ENCODE results near the gene ST6GALNAC6.
"Not testable (repeated sequence)": the region's sequence is repeated elsewhere in the genome, so short reads cannot be mapped to it uniquely, and the experiment has no call there.

ST6GALNAC6 gene

DNA sequence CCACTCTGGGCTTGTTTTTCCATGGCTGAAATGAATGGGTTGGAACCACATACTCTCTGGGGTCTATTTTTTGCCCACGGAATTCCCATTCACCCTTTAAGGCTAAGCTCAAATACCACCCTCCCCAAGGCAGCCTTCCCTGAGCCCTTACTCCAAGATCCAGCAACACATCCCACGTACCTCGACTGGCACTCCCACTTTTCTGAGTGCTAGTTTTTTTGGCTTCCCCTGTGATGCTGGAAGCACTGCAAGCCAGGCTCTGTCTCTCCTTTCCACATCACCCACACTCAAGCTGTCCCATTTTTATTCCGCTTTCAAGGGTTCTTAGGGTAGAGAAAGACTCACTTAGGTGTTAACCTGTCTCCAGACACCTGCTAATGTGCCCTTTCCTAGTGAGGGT, 6.0 kb downstream of the ST6GALNAC6 start:
- no peak for DNase-seq (ENCODE audit: low read depth in 3 of 3)

DNA sequence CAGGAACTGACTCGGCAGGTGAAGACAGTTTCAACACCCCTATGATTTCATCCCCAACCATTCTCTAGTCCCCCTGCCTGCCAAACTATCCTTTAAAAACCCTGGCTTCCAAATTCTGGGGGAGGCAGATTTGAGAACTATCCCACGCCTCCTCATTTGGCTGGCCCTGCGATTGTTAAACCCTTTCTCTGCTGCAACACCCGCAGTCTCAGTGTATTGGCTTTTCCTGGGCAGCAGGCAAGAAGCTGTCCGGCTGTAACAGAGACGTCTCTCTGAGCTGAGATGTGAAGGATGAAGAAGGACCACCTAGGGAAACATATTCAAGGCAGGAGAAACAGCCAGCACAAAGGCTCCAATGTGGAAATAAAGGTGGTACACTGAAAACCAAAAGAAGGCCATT, 6.6 kb downstream of the ST6GALNAC6 start:
- no peak for DNase-seq (ENCODE audit: low read depth in 3 of 3)

DNA sequence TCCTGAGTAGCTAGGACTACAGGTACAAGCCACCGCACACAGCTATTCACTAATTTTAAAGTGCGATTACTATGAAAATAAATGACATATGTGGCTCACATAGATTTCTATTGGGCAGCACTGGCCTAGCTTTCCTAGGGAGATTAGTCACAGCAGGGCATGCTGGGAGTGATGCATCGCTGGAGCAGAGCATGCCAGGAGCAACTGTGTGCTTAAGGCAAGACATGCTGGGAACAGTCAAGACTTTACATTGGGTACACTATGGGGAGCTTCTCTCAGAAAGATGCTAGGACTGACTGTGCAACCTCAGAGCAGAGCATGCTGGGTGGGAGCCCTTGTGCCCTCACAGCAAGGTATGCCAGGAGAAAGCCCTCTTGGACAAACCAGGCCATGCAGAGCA, 9.3 kb downstream of the ST6GALNAC6 start:
- no peak for DNase-seq (ENCODE audit: low read depth in 3 of 3)

DNA sequence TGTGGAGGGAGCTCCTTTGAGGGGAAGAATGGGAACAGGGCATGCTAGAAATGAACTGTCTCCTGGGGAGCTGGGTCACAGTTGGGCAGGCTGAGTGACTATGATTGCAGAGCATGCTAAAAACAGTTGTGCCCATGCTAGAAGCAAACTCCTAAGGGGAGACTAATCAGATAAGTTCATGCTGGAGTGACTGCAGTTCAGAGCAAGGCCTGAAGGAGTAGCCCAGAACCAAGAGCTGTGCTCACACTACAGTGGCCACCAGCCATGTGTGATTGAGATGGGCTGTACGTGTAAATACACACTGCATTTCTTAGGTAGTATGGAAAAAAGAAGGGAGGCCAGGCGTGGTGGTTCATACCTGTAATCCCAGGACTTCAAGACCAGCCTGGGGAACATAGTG, 11.6 kb downstream of the ST6GALNAC6 start:
- DNase-seq (ENCODE audit: low read depth in 3 of 3), result no peak

DNA sequence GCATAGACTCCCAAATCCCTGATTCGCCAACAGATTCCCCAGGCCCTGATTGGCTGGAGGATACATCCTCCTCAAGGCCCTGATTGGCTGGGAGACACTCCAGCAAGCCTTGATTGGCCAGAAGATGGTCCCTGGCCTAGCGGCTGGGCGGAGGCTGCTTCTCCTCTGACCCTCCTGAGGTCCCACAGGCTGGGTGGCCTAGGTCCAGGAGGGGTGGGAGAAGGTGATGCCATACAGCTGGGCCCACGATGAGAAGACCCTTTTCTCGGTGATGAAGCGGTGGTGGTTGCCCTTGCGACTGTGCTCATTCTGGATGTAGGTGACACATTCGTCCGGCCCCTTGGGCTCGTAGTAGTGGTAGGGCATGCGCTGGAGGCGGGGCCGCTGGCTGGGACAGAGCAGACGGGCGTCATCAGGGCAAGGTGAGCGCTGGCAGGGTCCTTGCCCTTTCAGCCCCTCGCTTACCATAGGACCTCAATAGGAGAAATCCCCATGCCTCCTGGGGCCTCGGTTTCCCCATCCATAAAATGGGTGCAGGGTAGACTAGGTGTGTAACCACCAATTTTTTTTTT, 12.9 kb downstream of the ST6GALNAC6 start:
- no peak for DNase-seq (ENCODE audit: low read depth in 3 of 3)

DNA sequence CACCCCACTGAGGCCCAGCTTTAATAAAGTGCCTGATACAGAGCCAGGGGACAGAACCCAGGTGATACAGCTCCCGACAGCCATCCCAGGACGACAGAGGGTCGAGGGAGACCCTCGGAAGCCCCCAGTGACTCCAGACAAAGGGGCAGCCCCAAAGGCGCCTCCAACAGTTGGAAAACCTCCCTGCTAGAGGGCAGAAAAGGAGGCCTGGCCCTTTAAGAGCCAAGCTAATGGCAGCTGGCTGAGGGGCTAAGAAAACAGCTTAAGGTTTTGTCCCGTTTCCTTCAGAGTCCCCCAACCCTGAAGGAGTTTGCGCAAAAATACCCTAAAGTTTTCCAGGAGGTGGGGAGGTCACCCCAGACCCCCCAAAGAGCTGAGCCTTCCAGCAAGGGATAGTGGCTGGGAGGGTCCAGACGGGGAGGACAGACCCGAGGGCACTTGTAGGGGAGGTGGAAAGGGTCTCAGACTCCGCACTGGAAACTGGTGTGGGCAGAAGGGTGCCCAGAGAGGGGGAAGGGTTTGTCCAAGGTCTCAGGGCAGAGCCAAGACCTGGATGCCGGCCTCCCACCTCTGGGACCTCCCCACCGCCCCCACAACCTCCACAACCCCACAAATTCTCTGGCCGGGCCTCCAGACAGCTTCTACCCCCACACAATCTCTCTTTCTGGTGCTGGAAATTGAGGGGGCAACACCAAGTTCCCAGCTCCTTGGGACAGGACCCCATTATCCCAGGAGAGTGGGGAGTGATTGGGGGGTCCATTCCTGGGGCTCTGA, 13.7 kb downstream of the ST6GALNAC6 start:
- no peak for DNase-seq (ENCODE audit: low read depth in 3 of 3)

DNA sequence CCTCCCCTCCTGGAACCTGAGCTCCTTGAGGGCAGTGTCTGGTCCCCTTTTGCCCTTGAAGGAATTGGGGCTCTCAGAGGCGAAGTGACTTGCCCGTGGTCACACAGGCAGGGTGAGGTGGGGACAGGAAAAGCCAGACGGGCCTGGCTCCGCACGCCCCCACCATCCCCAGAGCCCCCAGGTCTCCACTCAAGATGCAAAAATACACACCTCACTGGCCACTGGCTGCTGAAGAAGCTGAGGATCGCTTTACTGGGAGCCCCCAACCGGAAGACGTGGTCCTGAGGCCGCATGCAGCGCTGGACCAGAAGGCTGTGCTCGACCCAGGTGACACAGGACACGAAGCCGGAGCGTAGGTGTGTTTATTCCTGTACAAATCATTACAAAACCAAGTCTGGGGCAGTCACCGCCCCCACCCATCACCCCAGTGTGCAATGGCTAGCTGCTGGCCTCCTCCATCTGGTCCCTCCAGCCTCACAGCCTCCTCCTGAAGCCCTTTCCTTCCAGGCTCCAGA, 14.4 kb downstream of the ST6GALNAC6 start:
- DNase-seq (ENCODE audit: low read depth in 3 of 3), result no peak

DNA sequence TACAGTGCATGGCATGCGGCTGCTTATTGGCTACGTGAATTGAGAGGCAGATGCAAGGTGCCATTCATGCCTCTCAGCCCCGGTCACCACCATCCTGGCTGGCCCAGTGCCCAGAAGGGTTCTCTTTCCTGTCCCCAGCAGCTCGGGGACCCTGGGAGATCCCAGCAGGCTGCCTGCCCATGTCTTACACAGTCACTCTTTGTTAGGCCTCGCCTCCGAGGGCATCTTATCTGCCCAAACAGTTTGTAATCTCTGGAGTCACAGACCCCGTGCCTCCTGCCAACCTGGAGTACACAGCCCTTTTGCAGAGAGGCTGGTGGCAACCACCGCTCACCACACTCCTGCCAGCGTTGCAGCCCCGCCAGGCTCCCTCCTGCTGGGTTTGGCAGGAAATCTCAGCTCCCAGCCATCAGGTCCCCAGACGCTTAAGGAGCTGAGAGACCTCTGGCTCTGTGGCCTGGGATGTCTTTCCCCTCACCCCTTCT, 14.9 kb downstream of the ST6GALNAC6 start:
- DNase-seq (ENCODE audit: low read depth in 3 of 3), result no peak

DNA sequence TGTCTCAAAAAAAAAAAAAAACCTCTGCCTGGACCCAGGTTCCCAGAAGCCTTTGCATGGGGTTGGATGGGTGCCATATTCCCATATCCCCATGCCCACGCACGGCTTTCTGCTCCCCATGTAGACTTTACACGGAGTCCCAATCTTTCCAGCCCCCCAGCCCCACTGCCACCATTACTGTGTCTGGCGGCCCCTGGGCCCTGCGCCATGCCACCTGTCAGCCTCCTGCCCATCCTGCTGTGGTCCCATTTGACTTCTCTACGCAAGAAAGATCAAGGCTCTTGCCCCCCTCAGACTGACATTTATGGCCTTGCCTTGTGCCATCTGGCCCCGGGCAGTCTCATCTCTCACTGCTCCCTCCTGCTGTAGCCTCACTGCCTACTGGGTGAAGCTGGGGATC, 15.4 kb downstream of the ST6GALNAC6 start:
- no peak for DNase-seq (ENCODE audit: low read depth in 3 of 3)

DNA sequence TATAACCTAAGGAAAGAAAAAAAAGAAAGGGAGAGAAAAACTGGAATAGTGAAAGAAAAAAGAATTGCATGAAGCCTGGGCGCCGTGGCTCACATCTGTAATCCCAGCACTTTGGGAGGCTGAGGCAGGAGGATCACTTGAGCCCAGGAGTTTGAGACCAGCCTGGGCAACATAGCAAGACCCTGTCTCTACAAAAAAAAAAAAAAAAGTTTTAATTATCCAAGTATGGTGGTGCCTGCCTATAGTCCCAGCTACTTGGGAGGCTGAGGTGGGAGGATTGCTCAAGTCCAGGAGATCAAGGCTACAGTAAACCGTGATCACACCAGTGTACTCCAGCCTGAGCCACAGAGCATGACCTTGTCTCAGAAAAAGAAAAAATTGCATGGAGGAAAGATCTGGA, 17.7 kb downstream of the ST6GALNAC6 start:
- DNase-seq (ENCODE audit: low read depth in 3 of 3), result not testable (repeated sequence)

DNA sequence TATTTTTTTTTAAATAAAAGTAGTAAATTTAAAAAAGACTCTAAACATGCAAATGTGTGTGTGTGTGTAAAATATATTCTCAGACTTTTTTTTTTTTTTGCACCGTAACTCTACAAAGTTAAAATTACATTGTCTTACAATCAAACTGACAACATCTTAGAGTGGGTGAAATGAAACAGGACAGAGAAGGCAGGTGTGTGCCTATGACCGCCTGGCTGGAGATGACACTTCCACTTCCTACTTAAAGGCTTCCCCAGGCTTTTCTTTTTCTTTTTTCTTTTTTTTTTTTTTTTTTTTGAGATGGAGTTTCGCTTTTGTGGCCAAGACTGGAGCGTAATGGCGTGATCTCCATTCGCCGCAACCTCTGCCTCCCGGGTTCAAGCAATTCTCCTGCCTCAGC, 19.3 kb downstream of the ST6GALNAC6 start:
- no peak for DNase-seq (ENCODE audit: low read depth in 3 of 3)

DNA sequence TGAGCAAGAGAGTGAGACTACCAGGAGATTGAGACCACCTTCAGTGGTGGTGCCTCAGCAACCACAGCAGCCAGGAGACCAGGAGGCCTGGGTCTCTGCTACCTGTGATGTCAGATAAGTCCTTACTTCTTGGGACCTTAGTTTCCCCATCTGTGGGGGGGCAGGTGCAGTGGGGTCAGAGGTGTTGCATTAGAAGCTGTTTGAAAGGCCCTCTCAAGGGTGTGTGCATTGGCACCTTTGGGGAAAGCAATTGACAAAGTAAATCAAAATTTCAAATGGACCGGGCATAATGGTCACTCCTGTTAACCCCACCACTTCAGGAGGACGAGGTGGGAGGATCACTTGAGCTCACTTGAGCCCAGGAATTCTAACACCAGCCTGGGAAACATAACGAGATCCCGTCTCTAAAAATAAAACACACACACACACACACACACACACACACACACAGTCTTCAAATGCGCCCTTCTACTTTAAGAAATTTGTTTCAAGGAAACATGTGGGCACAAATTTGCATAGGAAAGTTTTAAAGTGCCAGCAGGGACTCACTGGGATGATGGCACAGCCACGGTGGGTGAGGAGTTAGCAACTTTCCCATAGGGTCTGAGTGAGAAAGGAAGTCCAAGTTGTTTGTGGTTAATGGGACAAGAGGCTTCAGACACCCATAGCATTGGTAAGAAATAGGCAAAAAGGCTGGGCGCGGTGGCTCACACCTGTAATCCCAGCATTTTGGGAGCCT, 20.6 kb downstream of the ST6GALNAC6 start:
- DNase-seq (ENCODE audit: low read depth in 3 of 3), result no peak

DNA sequence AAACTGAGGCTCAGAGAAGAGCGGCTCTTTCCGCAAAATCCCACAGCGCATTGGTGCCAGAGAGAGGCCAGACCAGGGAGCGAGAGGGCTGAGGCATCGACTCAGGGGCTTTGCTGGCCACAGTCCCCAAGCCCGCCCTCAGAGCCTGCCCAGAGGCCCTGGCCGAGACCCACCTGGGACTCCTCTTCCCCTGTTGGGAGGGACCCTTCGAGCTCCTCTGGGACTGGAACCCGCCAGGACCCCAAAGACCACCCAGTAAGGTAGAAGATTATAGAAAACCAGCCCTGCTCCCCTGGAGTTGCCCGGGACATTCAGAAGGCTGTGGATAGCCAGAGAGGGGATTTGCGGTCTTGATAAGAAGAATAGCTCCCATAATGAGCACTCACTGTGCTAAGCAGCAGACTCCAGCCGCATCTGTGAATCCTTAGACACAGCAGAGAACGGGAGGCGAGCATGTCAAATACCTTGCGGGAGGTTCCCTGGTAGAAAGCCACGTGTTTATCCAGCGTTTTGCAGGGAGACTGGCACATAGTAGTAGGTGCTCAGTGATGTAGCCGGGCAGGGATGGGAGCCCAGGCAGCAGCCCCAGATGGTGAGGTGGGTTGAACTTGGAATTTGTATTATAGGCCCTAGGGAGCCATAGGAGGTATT, 21.3 kb downstream of the ST6GALNAC6 start:
- DNase-seq (ENCODE audit: low read depth in 3 of 3), result no peak

DNA sequence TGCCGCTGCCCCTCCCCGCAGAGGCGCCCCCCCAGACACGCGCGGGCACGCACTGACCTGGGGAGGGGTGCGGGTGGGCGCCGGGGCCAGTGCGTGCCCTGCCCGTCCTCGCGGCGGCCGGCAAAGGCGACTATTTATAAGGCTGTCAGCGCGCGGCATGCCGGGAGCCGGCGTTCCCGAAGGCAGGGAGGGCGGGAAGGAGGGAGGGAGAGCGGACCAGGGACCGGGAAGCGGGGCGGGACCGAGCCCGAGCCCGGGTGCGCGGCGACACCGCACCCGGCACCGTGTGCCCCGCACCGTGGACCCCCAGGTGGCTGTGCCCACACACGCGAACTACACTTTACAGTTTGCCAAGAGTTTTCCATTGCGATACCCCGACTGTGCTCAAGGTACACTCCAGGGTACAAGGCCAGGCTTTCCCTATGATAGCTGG, 21.8 kb downstream of the ST6GALNAC6 start, which contains the start of gene AK1:
Gene AK1 (minus strand): TSS at position 110 of the 433 bp plus-strand sequence. CDS start 3,058 bp downstream, outside the sequence.
- DNase-seq (ENCODE audit: low read depth in 3 of 3), result no peak

DNA sequence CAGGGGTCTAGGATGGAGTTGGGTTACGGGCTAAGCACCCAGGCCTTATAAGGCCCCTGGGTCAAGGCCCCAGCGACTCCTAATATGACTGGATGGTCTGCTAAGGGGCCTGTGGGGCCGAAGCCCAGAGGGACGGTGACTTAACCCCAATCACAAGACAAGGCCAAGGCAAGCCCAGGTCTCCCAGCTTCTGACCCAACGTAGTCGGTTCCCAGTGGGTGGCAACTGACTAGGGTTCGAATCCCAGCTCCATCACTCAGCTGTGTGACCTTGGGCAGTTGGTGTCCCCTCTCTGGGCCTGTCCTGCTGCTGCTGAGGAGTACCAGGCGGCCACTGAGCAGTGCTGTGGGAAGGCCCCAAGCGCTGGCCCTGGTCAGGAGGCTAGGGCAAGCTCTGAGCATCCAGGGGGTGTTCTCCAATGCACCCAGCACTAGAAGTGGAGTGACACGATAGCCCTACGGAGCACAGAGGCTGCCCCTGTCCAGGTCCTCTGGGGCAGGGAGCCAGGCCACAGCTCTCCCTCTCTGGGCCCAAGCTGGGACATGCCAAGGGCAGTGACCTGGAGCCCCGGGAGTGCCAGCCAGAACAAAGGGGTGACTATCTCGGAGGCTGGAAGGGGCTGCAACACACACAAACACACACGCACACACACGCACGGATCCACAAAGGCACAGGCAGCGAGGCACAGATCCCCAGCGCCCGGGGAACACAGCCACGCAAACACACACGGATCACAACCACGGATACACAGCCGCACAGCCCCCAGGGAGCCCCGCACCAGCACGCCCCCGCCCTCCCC, 22.4 kb downstream of the ST6GALNAC6 start:
- no peak for DNase-seq (ENCODE audit: low read depth in 3 of 3)

DNA sequence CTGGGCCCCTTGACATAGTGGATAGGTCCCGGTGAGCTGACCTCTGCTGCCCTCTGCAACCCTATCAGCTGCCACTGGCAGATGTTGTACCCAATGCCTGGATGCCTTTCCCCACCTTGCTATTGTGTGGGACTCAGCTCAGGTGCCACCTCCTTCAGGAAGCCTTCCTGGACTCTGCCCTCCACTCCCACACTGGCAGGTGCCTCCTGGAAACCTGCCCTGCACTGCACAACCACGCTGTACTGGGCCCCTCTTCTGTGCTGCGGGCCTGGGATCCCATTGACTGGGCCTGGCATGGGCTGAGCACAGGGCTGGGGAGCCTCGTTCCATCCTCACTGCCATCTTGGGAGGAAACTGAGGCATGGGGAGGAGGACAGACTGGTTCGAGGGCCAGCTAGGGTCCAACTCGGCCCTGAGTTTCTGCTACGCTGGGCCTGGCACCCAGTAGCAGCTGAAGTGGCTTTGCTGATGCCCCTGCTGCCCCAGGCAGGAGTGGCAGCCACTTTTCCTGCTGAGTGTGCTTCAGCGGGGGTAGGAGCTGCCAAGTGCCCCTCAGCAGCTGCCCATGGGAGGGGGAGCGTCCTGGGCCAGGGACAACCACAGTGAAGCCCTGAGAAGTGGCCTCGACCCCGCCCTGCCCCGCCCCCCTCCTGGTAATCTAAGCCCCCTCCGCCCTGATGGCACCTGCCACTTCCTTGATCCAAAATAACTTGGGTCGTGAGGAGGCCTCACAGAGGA, 23.2 kb downstream of the ST6GALNAC6 start:
- no peak for DNase-seq (ENCODE audit: low read depth in 3 of 3)

DNA sequence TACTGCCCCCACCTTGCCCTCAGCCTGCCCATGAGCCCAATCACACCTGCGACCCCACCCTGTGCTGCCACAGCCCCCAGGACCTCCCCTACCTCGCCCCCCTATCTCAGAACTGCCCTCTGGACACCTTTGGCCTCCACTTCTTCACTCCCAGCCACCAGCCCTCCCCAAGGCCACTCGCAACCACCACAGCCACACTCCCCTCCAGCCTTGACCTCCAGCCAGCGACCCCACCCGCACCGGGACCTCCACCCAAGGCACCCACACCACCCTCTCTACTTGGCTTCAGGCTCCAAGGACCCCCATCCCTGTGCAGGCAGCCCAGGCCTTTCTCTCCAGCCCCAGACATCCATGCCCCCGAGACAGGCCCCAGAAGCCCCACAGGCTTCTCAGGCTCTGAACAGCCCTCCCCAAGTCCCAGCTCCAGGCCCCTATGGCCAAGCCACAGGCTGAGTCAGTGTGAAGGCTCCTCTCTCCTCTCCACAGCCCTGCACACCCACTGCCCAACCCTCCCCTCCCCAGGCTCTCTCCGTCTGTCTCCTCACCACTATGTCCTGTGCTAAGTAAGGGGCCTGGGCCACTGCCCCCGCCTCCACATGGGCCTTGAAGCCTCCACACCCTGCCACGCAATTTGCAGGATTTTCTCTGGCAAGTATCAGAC, 24.0 kb downstream of the ST6GALNAC6 start:
- DNase-seq (ENCODE audit: low read depth in 3 of 3), result no peak

DNA sequence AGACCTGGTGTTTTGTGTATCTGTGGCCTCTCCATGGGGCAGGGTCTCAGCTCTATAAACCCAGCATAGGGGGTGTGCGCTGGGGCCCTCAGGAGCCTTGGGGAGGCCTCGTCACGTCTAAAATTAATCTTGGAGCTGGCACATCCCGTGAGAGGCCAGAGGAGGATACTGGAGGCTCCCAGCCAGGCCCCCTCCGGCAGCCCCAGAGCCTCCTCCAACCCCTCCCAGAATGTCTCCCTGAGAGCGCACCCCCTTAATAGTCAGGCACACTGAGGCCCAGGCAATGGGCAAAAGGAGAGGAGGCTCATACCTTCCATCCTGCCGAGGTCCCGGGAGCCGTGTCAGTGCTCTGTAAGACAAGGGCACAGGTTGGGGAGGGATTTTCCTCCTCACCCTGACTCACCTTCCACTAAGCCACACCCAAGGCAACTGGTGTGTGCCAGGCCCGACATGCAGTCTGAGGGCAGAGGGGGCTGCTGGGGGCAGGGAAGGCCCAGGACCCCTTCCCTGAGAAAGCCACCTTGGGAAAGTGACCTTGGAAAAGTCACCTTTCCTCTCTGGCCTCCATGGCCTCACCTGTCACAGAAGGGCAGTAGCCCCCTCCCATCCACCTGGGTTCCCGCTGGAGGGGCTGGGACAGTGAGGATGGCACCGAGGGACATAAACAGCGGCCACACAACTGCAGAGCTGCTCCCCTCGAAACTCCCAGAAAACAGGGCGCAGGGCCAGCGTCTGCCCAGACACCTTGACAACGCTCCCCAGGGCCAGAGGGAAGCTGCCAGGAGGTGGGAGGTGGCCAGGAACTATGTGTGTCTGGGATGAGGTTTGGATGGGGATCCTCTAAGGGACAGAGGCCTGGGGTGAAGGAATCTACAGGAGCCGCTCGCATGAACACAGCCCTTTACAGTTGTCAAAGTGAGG, 24.8 kb downstream of the ST6GALNAC6 start:
- DNase-seq (ENCODE audit: low read depth in 3 of 3), result no peak

DNA sequence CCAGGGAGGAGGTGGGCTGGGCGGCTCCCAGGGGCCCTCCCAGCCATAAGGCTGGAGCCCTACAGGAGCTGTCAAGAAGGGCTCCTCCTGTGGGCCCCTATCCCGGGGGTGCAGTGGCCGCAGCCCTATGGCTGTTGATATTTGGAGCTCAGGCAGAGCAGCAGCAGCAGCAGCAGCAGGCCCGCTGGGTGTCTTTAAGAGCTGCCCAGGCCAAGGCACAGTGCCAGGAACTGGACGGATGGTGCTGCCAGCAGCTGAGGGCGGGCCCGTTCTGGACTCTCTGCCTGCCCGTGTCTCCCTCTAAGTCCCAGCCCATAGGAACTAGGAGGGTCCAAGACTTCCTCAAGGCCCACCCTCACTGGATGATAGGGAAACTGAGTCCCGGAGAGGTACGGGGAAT, 25.5 kb downstream of the ST6GALNAC6 start:
- DNase-seq (ENCODE audit: low read depth in 3 of 3), result no peak

Data from stimulated activated CD4-positive, alpha-beta T cell treated with anti-CD3 and anti-CD28 coated beads, TNF-alpha, amount 100 ng/mL, for 48 hours (primary cell).